Lower leg skin (tissue), 4 donors: ENCODE measurements around the gene CLTC. TPM values are rescaled to one million over a fixed set of nuclear protein-coding genes. Genes with fewer than 3 reads are reported as not detected.

Experiments
- DNase-seq, 2 donors: peaks; one replicate each; pipeline ENCODE4 v3.0.0-alpha.2; 2019; ENCODE audit warnings: low spot score in 2 of 2
- H3K4me3 ChIP-seq: fragments of 200-600 bp; sonication (generic); 2 replicates; pipeline ENCODE4 v1.5.1; 2017; ENCODE audit warnings: mild to moderate bottlenecking, low read depth; ENCODE audit not compliant: poor library complexity, severe bottlenecking
- CTCF ChIP-seq, 3 donors: fragments of 450-650 bp; IDR thresholded peaks; one replicate each; pipeline ENCODE4 v1.5.1; 2016; ENCODE audit warnings: antibody characterized with exemption in 3 of 3, mild to moderate bottlenecking in 3 of 3, moderate library complexity in 2 of 3
- POLR2A ChIP-seq, 2 donors: fragments of 450-650 bp; IDR thresholded peaks; one replicate each; pipeline ENCODE4 v1.6.1; 2016 to 2017; ENCODE audit warnings: antibody characterized with exemption in 2 of 2, mild to moderate bottlenecking in 1 of 2, moderate library complexity in 1 of 2
- WGBS, 2 donors: methylation state at CpG; one replicate each; pipeline ENCODE4 v1.1.5; 2018; 5-methylcytosine and 5-hydroxymethylcytosine counted together
- intact Hi-C: fragments of 100-400 bp; cut with DNase I; formaldehyde crosslinking; loops from one replicate; pipeline ENCODE4 v1.15.0; 2023; ENCODE audit warnings: low total_unique reads
- total RNA-seq, 4 donors: library from RNA; depleted of rRNA; stranded (reverse); fragments of >200 nt; gene quantifications; one replicate each; pipeline ENCODE4 v1.1.0, GENCODE V29; 2016

The CLTC gene
- total RNA-seq, 4 donors from 2014 or later, result 109 to 169 (median 140) TPM

GRCh38 chr17:59730268-59730834 lies 110.7 kb downstream of the CLTC start:
- no peak for TF ChIP-seq CTCF (IDR thresholded peaks at IDR 0.05)
- no peak for TF ChIP-seq POLR2A (IDR thresholded peaks at IDR 0.05)
- no peak overlapping the region for H3K4me3 ChIP-seq
- no peak for DNase-seq
- intact Hi-C loops, result no loop called here
- 86 to 95% methylated on average over 1 of the region's 1 CpG for WGBS, 2 donors

GRCh38 chr17:59733697-59734096 lies 114.0 kb downstream of the CLTC start:
- DNase-seq, result no peak
- WGBS, 2 donors, result 94 to 96% methylated on average over 2 of the region's 2 CpGs
- TF ChIP-seq POLR2A (IDR thresholded peaks at IDR 0.05), result no peak
- no peak for TF ChIP-seq CTCF (IDR thresholded peaks at IDR 0.05)
- no peak overlapping the region for H3K4me3 ChIP-seq
- intact Hi-C loops, result no loop called here

- 96 to 98% methylated on average over 5 of the region's 5 CpGs for WGBS, 2 donors
- H3K4me3 ChIP-seq, result no peak overlapping the region
- TF ChIP-seq CTCF (IDR thresholded peaks at IDR 0.05) (no peak), POLR2A (IDR thresholded peaks at IDR 0.05) (no peak)
- intact Hi-C loops, result no loop called here
- DNase-seq, result no peak
Observed at GRCh38 chr17:59734226-59734625, 114.5 kb downstream of the CLTC start.

DNA sequence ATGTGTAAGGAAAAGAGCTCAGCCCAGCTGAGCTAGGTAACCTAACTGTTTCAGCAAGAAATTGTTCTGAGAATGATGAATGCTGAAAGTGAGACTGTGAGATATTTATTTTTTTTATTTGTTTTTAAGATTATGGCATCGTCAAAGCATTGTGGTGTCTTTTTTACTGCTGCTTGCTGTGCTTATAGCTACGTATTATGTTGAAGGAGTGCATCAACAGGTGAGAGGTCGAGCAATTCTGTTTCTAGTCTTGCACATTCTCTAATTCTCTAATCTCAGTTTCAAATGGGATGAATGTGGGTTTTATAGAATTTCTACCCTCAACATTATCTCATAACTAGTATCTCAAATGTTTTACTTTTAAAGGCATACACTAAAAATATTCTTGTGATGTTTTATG lies 117.6 kb downstream of the CLTC start:
- 92 to 94% methylated on average over 3 of the region's 3 CpGs for WGBS, 2 donors
- DNase-seq, result no peak
- no peak overlapping the region for H3K4me3 ChIP-seq
- TF ChIP-seq POLR2A (IDR thresholded peaks at IDR 0.05), result no peak
- intact Hi-C loops, result no loop called here

DNA sequence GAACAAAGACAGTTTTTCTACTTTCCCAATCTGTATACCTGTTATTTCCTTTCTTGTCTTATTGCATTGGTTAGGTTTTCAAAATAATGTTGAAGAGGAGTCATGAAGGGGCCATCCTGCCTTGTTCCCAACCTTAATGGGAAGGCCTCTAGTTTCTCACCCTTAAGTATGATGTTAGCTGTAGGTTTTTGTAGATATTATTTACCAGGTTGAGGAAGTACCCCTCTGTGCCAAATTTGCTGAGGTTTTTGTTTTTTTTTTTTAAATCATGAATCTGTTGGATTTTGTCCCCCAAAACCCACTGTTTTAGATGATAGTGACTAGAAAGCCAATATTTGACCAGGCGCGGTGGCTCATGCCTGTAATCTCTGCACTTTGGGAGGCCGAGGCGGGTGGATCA lies 124.1 kb downstream of the CLTC start:
- 98% methylated on average over 4 of the region's 4 CpGs for WGBS, 2 donors
- DNase-seq, result no peak
- TF ChIP-seq CTCF (IDR thresholded peaks at IDR 0.05) (no peak), POLR2A (IDR thresholded peaks at IDR 0.05) (no peak)
- intact Hi-C loops, result no loop called here
- H3K4me3 ChIP-seq, result no peak overlapping the region

DNA sequence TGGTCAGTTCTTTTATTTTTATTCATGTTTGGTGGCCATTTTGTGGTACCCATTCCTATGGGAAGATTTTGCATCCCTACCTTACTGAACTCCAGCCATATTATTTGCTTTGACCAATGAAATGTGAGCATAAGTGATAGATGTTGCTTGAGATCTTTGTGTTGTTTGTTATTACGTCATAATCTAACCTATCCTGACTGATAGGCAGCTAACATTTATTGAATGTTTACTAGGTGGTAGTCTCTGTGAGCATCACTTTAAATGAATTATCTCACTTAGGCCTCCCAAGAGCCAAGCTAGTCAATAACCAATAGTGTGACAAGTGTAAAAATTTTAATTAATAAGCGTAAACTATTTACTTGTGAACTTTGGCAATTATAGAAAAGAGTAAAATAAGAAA lies 125.3 kb downstream of the CLTC start:
- H3K4me3 ChIP-seq, result no peak overlapping the region
- intact Hi-C loops, result no loop called here
- DNase-seq, result no peak
- TF ChIP-seq CTCF (IDR thresholded peaks at IDR 0.05), result no peak
- TF ChIP-seq POLR2A (IDR thresholded peaks at IDR 0.05), result no peak
- 97 to 98% methylated on average over 2 of the region's 2 CpGs for WGBS, 2 donors

Other genes starting within 250 kb of the CLTC start
- 10 to 100 TPM; 35.1 to 57.3 (median 49.9) TPM for gene DHX40, start 54.3 kb upstream of the CLTC start, total RNA-seq
- gene PTRH2, start 87.5 kb downstream of the CLTC start, total RNA-seq, result 10 to 100 TPM; 15.4 to 29.2 (median 18.7) TPM
- 10 to 100 TPM; 35.3 to 69.7 (median 61.1) TPM for gene VMP1, start 87.8 kb downstream of the CLTC start, total RNA-seq